SHP77 treated with DMSO at 0.1 percent for 48 hours (cell line): ENCODE results near the gene RORB.

Source experiments
- DNase-seq: peaks from one replicate; lab custom pipeline; 2025; lab: John Stamatoyannopoulos, UW

RORB gene

GRCh38 chr9:74598874-74599273 is 101.7 kb downstream of the RORB start:
- DNase-seq, result no peak

- DNase-seq, result no peak
Observed at GRCh38 chr9:74609671-74610405, 112.7 kb downstream of the RORB start.

DNA sequence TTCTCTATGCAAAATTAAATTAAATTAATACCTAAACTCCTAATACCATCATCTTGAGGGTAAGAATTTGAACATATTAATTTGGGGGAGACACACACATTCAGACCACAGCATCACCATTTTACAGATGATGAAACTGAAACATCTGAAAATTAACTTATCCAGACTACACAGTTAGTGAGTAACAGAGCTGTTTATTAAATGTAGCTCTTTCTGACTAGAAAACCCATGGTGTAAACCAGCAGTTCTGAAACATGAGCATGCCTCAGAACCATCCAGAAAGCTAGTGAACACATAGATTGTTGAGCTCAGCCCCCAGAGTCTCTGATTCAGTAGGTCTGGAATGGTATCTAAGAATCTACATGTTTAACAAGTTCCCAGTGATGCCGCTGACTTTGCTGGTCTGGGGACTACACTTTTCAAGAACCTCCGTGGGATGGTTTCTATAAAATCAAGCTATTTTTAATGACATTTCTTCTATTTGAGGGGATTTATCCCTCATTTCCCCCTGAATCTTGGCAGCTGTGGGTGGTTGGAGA is 113.5 kb downstream of the RORB start:
- DNase-seq, result no peak

DNA sequence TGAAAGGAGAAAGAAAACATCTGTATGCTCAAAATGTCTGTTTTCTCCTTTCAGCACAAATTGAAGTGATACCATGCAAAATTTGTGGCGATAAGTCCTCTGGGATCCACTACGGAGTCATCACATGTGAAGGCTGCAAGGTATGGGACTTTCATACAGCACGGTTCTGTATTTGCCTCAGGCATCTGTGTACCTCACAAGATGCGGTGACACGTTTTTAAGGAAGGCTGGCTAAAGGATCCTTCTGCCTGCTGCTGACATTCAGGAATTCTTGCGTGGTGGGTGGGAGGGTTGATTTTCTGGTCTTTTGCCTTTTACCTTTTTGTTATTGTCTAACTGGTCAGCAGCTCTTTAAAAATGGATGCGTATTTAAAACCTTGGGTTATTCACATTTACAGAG is 133.1 kb downstream of the RORB start:
- DNase-seq, result no peak

DNA sequence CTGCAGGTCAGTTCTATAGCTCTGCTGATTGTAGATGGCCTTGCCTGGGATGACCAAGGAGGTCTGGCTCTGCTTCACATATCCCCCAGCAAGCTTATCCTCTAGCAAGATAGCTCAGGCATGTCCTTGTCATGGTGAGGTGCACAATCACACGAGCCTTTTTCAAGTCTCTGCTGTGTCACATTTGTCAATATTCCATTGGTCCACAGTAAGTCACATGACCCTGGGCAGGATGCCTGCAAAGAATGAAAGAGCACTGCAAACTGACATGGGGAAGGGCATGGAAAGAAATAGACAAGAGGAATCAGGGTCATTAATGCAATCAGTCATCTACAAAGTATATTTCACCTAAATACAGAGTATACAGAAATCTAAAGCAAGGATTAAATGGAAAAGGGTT is 142.0 kb downstream of the RORB start:
- DNase-seq, result no peak

GRCh38 chr9:74642376-74642775 is 145.2 kb downstream of the RORB start:
- peak; percentile 46 for DNase-seq

DNA sequence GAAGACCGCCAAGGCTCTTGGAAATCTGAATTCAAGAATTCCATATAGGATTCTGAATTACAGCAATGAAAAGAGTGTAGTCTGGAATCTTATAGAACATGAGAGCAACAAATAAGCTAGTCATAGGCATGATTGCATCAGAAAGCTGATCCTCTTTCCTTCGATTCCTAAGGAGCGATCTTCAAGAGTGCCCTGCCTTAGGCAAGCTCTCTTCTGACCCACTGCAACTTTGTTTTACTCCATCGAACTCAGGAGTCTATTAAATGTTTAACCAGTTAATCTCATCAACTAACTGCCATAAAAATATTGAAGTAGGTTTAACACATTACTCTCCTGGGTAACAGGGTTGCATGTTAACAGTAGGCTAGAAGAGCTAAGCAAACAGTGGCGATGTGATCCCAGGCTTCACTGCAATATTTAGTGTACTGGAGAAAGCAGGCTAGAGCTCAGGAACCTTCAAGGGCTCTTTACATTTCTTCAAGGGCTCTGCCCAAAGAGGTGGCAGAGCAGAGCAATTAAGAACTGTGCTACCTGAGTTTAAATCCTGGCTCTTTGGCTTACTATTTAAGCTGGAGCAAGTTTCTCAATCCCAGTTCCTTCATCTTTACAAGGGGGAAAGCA is 146.3 kb downstream of the RORB start:
- no peak for DNase-seq

DNA sequence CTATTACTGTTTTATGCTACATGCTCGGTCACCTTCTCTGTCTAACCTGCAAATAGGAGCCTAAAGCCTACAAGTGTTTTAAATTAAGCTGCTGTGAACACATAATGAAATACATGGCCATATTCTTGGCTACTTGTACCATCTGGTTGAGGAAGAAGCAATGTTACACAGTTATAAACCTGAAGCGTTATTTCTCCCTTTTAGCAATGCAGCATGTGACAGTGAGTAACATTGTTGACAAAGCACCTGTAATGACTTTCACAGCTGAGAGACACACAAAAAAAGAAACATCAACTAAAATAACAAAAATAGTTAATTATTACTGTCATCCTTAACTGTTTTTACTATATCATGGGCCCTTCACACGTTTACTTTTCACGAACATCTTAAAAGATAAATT is 146.9 kb downstream of the RORB start:
- DNase-seq, result no peak

DNA sequence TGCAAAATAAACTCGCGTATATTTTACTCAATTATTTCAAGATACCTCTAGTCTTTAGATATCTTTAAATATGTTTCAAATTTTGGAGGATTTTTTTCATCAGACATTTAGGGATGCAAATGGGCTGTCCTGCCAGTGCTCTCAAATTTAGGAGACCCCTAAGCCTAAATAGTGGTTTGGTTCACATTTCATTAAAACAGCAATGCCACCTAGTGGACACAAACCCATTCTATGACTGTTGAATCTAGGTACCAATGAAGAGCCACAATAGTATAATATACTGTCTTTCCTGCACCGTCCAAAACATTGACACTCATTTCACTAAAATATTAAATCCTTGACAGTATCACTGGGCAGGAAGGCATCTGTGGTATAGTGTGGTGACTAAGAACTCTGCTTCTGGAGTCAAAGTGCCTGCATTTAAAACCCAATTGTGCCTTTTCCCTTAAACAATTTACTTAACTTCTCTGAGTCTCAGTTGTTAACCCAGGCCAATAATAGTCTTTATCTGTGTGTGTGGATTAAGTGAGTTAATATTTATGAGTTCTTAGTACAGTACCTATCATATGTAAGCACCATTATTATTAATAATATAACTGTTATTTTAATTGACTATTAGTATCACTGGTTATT is 148.0 kb downstream of the RORB start:
- DNase-seq, result no peak

GRCh38 chr9:74653410-74654080 is 156.4 kb downstream of the RORB start:
- no peak for DNase-seq

DNA sequence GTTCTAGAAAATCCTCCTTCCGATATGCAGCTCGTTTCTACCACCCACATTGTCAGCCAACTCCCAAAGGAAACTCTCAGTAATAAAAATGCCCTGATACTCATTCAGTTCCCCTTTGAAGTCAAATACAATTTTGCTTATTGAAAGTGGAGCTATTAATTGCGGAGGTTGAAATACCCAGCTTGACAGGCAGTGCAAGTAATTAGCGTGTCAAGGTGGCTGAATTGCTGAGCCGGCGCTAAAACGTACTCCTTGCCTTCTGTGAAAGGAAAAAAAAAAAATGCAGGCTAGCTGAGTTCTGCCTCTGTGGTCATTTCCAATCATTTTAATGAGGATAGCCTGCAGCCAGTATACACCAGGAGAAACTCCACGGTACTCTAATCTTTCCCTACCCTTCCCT is 165.5 kb downstream of the RORB start:
- DNase-seq, result no peak

DNA sequence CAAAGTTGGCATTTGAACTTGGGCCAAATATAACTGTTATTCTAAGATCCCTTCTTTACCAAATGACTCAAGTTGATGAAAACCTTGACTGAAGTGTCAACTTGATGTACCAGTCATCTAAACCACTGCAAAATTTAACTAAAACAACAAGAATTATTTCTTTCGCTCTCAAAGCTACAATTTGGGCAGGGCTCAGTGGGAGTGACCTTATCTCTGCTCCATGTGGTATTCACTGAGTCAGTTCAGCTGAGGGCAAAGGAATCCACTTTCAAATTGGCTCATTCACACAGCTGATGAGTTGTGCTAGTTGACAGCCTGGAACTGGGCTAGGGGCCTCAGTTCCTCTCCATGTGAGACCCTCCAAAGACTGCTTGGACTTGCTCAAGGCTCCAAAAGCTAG is 166.3 kb downstream of the RORB start:
- DNase-seq, result no peak

DNA sequence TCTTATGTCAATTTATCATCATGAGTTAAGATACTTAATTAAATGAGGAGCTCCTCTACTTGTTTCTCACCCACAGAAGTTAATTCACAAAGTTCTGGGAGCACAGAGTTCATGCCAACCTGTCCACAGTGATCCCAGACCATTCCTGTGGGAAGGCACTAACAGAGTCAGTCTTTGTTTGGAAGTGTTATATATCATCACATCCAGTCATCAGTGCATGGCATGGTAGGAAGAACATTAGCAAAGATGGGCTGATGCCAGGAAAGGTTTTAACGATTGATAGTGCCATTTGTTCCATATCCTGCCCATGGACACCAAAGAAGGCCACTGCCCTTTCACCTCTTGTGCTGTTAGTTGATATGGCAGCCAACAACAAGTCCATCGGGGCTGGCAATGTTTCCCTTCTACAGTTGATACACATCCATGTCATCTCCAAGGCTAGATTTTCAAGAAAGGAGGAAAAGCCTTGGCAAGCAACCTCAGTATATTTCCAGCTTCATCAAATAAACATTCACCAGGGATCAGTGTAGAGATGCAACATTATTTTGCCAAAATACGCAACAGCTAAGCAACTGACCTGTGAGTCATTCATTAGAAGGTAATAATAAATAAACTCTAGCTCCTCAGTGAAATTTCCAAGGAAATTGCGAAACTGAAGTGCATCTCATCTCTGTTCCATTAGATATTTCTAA is 169.6 kb downstream of the RORB start:
- no peak for DNase-seq

DNA sequence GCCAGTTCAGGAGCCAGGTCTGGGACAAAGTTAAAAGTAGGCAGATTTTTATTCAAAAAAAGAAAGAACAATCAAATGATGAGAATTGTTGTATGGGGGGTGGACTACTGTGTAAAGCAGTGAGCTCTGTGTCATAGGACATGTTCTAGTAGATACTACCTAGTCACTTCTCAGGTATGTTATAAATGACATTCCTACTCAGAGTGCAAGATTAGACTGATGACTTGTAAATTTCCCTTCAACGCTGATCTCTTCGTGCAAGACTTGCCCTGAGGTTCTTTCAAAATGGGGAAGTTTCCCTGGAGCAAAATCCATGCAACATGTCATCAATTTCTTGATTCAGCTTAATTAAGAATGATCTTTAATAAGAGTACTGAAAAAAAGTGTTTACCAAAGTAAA is 175.1 kb downstream of the RORB start:
- DNase-seq, result no peak

DNA sequence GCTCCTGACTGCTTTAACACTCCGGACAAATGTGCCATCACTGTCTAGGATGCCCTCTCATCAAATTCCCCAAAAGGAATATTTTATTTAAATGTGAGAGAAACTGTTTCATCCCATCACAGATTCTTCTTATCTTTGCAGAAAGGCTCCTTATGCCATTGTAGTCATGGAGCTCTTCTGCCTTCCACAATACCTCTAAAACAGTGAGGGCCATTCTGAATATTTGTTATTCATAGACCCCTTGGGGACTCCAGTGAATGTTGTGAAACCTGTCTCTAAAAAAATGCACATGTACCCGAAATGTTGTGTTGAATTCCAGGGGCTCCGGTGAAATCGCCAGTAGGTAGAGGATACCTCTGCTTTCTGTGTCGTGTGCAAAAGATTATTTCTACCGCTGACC is 176.9 kb downstream of the RORB start:
- DNase-seq, result no peak

- no peak for DNase-seq
Observed at GRCh38 chr9:74681906-74682305, 184.8 kb downstream of the RORB start.

- no peak for DNase-seq
Observed at GRCh38 chr9:74683322-74683721, 186.2 kb downstream of the RORB start.

DNA sequence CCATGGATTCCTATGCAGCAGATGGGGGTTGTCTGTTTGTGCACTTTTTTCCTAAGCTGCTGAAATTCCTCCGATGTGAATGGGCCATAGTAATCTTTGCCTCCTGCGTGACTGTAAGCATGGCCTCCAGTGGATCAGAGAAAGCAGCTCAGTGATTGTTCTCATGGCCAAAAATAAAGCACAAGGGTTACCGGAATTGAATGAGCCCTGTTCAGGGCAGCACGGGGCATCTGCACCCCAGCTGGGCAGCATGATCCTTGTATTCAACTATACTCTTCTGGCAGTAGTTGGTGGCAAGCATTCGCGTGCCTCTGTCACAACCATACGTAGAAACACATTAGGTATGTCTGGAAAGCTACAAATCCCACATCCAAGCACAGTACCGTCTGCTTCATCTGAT is 193.9 kb downstream of the RORB start:
- no peak for DNase-seq

DNA sequence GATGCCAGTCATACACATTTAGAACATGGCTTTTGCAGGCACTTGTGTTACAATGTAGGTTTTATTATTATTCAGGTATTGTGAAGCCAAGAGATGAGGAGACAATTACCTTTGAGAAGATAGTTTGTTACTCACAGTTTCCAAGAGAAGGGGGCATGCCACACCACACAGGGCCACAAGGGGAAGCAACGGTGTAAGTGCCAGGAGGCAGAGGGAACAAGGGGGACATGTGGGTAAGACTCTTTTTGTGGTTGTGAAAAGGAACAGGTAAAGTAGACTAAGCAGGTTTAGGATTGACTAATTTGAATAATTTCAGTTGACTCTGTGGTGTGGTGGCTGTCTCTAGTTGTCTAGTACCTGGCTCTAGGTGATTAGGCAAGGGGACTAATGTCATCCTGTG is 199.4 kb downstream of the RORB start:
- no peak for DNase-seq

- no peak for DNase-seq
Observed at GRCh38 chr9:74697535-74697934, 200.4 kb downstream of the RORB start.

DNA sequence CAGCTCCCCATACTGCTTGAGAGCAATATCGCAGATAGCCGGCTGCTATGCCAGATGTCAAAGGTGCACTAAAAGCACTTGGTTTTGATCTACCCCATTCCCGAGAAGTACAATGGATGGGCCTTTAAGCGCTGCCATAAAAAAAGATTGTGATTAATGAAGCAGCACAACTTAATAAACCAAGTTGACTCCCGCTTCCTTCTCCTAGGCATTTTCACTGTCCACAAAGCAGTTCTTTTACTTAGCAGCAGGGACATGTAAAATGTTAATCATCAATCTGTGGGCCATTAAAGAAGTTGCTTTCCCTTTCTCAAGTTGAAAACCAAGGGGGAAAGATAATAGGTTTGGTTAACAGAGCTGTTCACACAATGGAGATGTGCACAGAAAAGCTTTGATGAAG is 214.2 kb downstream of the RORB start:
- no peak for DNase-seq

GRCh38 chr9:74718709-74719108 is 221.6 kb downstream of the RORB start:
- DNase-seq, result no peak
